Type B pancreatic cell (in vitro differentiated cells): ENCODE results near the gene PRKCZ. TPM values are rescaled to one million over a fixed set of nuclear protein-coding genes. Genes with fewer than 3 reads are reported as not detected.
A peak's percentile ranks its signal among the peaks of the same experiment; 100 is the strongest.

ENCODE experiments used
- DNase-seq: peaks from one replicate; pipeline ENCODE4 v3.0.0; 2021; ENCODE audit warnings: mixed read lengths; ENCODE audit not compliant: unreplicated experiment; ENCODE audit errors: extremely low spot score
- H3K27ac Mint-ChIP-seq: 2 replicates; pipeline ENCODE4 v1.8.0; 2021; ENCODE audit warnings: mild to moderate bottlenecking, mixed read lengths
- H3K27me3 Mint-ChIP-seq: 2 replicates; pipeline ENCODE4 v1.8.0; 2021; ENCODE audit warnings: mixed read lengths
- H3K36me3 Mint-ChIP-seq: 2 replicates; pipeline ENCODE4 v1.8.0; 2021; ENCODE audit warnings: mixed read lengths
- H3K4me1 Mint-ChIP-seq: one replicate; pipeline ENCODE4 v1.8.0; 2021; ENCODE audit warnings: mixed read lengths; ENCODE audit not compliant: unreplicated experiment
- H3K4me3 Mint-ChIP-seq: 2 replicates; pipeline ENCODE4 v1.8.0; 2021; ENCODE audit warnings: mild to moderate bottlenecking, mixed read lengths
- H3K9me3 Mint-ChIP-seq: 2 replicates; pipeline ENCODE4 v1.8.0; 2021; ENCODE audit warnings: mixed read lengths
- total RNA-seq: library from RNA; stranded (reverse); gene quantifications from 2 replicates; pipeline ENCODE4 v1.2.1, GENCODE V29; 2021; ENCODE audit warnings: low replicate concordance
- TF ChIP-seq, protein P1 (sequence below): fragments of 200-600 bp; sonication (generic); conservative IDR thresholded peaks from 2 replicates; pipeline ENCODE4 v1.5.0; 2021; ENCODE audit warnings: antibody characterized with exemption, mild to moderate bottlenecking

Gene PRKCZ
- total RNA-seq, 1 donor from 2014 or later, result 33.2 TPM

DNA sequence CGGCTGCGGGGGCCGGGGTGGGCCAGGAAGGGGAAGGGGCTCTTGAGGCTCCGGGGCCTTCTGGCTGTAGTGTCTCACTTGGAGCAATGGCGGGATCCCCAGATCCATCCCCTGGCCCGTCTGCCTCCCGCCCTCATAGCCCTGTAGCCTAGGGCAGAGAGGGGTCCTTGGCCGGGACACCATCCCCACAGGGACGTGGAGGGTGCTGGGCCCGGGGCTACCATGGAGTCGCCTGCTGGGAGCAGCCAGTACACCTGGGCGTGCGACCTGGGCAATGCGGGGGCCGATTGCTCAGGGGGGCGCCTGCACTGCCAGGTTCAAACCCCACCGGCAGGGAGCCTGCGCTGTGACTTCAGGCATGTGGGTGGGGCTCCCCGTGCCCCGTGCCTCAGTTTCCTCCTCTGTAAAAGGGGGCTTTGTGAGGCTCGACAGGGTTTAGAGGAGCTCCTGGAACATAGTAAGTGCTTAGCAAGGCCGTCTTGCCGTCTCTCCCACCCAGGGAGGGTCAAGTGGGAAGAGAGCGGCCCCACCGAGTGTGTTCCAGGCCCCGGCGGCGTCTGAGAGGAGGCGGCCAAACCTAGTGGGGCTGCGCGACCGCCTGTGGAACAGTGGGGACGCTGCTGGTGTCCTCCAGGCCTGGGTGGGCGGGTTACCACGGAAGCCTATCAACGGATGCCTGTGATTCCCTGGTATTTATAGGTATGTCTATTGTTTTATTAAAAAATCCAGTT, 20.8 kb downstream of the PRKCZ start:
- Mint-ChIP-seq H3K4me3 (no peak overlapping the region), H3K9me3 (peaks cover 2% of the 10 kb centered on the region), H3K27ac (no peak overlapping the region), H3K4me1 (peaks cover 4% of the 10 kb centered on the region), H3K27me3 (no peaks in the 10 kb centered on the region), H3K36me3 (peaks cover 6% of the 10 kb centered on the region)
- TF ChIP-seq, protein P1, sequence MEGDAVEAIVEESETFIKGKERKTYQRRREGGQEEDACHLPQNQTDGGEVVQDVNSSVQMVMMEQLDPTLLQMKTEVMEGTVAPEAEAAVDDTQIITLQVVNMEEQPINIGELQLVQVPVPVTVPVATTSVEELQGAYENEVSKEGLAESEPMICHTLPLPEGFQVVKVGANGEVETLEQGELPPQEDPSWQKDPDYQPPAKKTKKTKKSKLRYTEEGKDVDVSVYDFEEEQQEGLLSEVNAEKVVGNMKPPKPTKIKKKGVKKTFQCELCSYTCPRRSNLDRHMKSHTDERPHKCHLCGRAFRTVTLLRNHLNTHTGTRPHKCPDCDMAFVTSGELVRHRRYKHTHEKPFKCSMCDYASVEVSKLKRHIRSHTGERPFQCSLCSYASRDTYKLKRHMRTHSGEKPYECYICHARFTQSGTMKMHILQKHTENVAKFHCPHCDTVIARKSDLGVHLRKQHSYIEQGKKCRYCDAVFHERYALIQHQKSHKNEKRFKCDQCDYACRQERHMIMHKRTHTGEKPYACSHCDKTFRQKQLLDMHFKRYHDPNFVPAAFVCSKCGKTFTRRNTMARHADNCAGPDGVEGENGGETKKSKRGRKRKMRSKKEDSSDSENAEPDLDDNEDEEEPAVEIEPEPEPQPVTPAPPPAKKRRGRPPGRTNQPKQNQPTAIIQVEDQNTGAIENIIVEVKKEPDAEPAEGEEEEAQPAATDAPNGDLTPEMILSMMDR, result no peak
- DNase-seq, result no peak

DNA sequence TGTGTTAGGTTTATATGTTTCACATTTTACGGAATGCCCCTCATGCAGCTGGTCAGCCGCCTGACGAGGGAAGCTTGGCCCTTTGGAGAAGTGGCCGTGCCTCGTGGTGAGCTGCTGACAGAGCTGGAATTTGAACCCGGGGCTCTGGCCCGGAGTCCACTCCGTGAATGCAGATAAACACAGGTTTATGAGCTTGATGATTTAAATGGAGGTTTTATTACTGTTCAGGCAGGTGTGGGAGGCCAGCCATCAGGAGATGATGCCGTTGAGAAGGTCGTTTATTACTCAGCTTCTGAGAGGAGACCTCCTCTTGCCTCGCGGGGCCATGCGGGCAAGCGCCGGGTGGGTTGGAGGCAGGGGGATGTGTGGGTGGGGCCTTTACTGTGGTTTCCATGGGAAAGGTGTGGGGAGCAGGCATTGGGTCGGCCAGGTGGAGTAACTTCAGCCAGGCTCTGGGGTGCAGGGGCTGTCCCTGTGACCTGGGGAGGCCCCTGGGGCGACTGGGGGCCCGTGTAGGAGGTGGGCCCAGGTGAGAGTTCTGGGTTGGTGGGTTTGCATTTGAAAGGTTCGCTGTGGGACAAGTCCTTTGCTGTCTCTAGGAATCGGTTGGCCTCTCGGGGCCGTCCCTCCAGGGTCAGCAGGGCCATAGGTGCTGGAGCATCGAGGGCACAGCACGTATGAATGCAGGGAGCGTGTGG, 22.0 kb downstream of the PRKCZ start:
- peak overlapping the region; percentile 62 for H3K27ac Mint-ChIP-seq

DNA sequence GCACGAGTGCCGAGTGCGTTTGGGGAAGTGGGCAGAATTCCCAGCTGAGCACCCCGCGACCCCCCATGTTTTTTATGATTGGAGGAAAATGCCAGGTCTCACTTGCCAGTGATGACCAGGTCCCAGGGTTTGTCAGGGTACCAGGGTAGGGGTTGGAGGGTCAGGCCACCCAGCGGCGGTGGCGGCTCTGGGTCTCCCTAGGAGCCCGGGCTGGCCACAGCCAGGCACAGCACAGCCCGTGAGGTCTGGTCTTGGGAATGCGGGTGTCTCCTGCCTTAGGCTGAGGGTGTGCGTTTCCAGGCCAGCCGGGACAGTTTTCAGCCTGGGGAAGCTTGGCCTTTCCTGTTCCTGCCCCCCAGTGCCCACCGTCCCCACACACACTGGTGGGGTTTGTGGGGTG, 22.7 kb downstream of the PRKCZ start:
- peaks cover 4% of the 10 kb centered on the region for H3K4me1 Mint-ChIP-seq
- TF ChIP-seq, protein P1, result no peak
- no peak overlapping the region for H3K27ac Mint-ChIP-seq
- H3K9me3 Mint-ChIP-seq, result peaks cover 4% of the 10 kb centered on the region
- H3K27me3 Mint-ChIP-seq, result no peaks in the 10 kb centered on the region
- H3K36me3 Mint-ChIP-seq, result peaks cover 8% of the 10 kb centered on the region
- no peak for DNase-seq
- H3K4me3 Mint-ChIP-seq, result no peak overlapping the region

More for the DNA sequence above, 22.0 kb downstream of the PRKCZ start:
- no peak for DNase-seq
- TF ChIP-seq, protein P1, result no peak
- H3K4me3 Mint-ChIP-seq, result peak overlapping the region; percentile 20
- peaks cover 4% of the 10 kb centered on the region for H3K4me1 Mint-ChIP-seq
- no peaks in the 10 kb centered on the region for H3K9me3 Mint-ChIP-seq
- peaks cover 3% of the 10 kb centered on the region for H3K36me3 Mint-ChIP-seq
- no peaks in the 10 kb centered on the region for H3K27me3 Mint-ChIP-seq

DNA sequence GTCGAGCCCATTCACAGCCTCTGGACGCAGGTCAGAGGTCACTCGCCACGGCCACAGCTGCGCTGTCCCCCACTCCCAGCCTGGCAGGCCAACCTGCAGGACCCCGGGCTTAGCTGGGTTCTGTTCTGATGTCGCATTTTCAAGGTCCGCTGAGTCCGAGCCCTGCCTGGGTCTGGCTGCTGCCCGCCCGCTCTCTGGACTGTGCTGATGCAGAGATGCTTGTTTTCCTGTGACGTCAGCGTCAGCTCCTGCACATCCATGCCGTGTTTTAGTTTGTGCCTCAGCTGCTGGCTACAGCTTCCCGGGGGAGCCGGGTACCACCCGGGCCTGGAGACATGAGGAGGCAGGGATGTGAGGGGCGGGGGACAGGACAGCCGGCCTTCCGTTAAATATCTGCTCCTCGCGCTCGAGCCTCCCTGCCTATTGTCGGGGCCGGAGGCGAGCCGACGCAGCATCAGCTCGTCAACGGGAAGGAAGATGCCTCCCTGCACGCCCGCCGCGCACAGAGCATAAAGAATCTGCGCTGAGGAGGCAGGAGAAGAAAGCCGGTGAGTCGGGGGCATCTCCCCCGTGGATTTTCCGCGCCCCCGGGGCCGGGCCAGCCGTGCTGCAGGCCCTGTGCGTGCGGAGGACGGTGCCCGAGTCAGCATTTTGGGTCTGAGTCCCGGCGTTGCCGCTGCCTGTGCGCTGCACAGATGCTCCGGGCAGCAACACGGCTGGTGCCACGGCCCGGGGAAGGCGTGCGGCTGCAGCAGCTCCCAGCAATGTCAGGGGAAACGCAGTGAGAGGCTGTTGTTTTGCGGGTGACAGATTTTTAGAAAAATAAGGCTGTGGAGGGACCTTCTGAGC, 23.4 kb downstream of the PRKCZ start:
- Mint-ChIP-seq H3K9me3 (peaks cover 11% of the 10 kb centered on the region), H3K4me3 (peak overlapping the region; percentile 58), H3K27me3 (no peaks in the 10 kb centered on the region), H3K4me1 (peaks cover 4% of the 10 kb centered on the region), H3K27ac (no peak overlapping the region), H3K36me3 (peaks cover 15% of the 10 kb centered on the region)
- TF ChIP-seq, protein P1, result no peak
- DNase-seq, result no peak

DNA sequence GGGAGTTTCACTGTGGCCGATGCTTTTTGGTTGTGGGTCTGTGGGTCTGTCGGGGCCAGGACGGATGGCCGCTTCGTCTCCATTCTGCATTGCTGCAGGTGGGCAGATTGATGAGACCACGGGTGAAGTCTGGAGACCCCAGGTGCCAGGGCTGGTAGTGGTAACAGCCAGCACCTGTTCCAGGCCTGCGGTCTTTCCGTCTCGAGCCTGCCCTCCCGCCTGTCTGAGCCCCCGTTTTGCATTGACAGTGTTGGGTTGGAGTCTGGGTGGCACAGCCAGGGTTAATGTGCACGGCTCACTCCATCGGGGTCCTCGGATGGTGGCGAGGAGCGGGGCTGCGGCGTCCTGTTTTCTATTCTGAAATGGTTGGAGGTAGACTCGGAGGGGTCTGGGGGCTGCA, 24.2 kb downstream of the PRKCZ start:
- TF ChIP-seq, protein P1, result no peak
- H3K4me3 Mint-ChIP-seq, result peak overlapping the region; percentile 58
- peaks cover 4% of the 10 kb centered on the region for H3K4me1 Mint-ChIP-seq
- peaks cover 16% of the 10 kb centered on the region for H3K36me3 Mint-ChIP-seq
- H3K27me3 Mint-ChIP-seq, result no peaks in the 10 kb centered on the region
- H3K27ac Mint-ChIP-seq, result no peak overlapping the region
- H3K9me3 Mint-ChIP-seq, result peaks cover 13% of the 10 kb centered on the region
- no peak for DNase-seq
